Prostate gland (tissue), 2 donors: Measurements from ENCODE around the gene RPN1. TPM values are rescaled to one million over a fixed set of nuclear protein-coding genes. Genes with fewer than 3 reads are reported as not detected.
"Not testable (repeated sequence)": the region's sequence is repeated elsewhere in the genome, so short reads cannot be mapped to it uniquely, and the experiment has no call there.

Source experiments
- DNase-seq: peaks from one replicate; pipeline ENCODE4 v3.0.0-alpha.2; 2019; ENCODE audit warnings: low spot score
- H3K27ac ChIP-seq, 2 donors: fragments of 200-600 bp; sonication (generic); 2 replicates each; pipeline ENCODE4 v1.5.1; 2017 to 2019
- H3K27me3 ChIP-seq: fragments of 200-600 bp; sonication (generic); replicated peaks from 2 replicates; pipeline ENCODE4 v1.5.1; 2019; ENCODE audit not compliant: insufficient read depth
- H3K36me3 ChIP-seq, 2 donors: fragments of 200-600 bp; sonication (generic); 1 replicate in 1 of 2; 2 replicates in 1 of 2; pipeline versions ENCODE4 v1.5.1 to v1.8.1; 2017 to 2019
- H3K4me1 ChIP-seq: fragments of 200-600 bp; sonication (generic); replicated peaks from 2 replicates; pipeline ENCODE4 v1.5.1; 2019
- H3K4me3 ChIP-seq, 2 donors: fragments of 200-600 bp; sonication (generic); 2 replicates each; pipeline ENCODE4 v1.5.1; 2017 to 2019
- H3K9me3 ChIP-seq: fragments of 200-600 bp; sonication (generic); 2 replicates; pipeline ENCODE4 v1.5.1; 2017
- CTCF ChIP-seq, 4 experiments: fragments of 200-600 bp in 2 of 4; fragments of 450-650 bp in 2 of 4; sonication (generic) in 2 of 4; IDR thresholded peaks; 1 replicate in 3 of 4; 2 replicates in 1 of 4; pipeline ENCODE4 v1.5.1; 2016 to 2019; ENCODE audit warnings: antibody characterized with exemption in 4 of 4, mild to moderate bottlenecking in 2 of 4, moderate library complexity in 2 of 4
- POLR2A ChIP-seq: fragments of 450-650 bp; IDR thresholded peaks from one replicate; pipeline ENCODE4 v1.6.1; 2016; ENCODE audit warnings: antibody characterized with exemption, mild to moderate bottlenecking
- POLR2AphosphoS5 ChIP-seq: sonication (generic); formaldehyde crosslinking; IDR thresholded peaks from one replicate; pipeline ENCODE4 v1.6.1; 2017; ENCODE audit warnings: antibody characterized with exemption
- WGBS: methylation state at CpG from one replicate; pipeline ENCODE4 v1.1.5; 2018; 5-methylcytosine and 5-hydroxymethylcytosine counted together
- intact Hi-C: fragments of 100-400 bp; cut with DNase I; formaldehyde crosslinking; loops from one replicate; pipeline ENCODE4 v1.14.2; 2022
- total RNA-seq, 2 donors: library from RNA; depleted of rRNA; stranded (reverse); fragments of >200 nt; gene quantifications; one replicate each; pipeline ENCODE4 v1.1.0, GENCODE V29; 2016

The RPN1 gene
- total RNA-seq, 2 donors from 2014 or later = 291 to 359 TPM

GRCh38 chr3:128588147-128588546 is 62.5 kb downstream of the RPN1 start:
- no peak for DNase-seq
- intact Hi-C loops = no loop called here
- WGBS = 75% methylated on average over 10 of the region's 10 CpGs
- H3K27ac ChIP-seq = no peak overlapping the region
- TF ChIP-seq POLR2AphosphoS5 = no peak
- TF ChIP-seq CTCF (IDR thresholded peaks at IDR 0.05) = no peak
- TF ChIP-seq POLR2A = no peak
- no peaks in the 10 kb centered on the region for H3K4me1 ChIP-seq
- no peaks in the 10 kb centered on the region for H3K9me3 ChIP-seq
- H3K4me3 ChIP-seq = no peak overlapping the region
- H3K27me3 ChIP-seq = no peaks in the 10 kb centered on the region
- no peaks in the 10 kb centered on the region for H3K36me3 ChIP-seq

- Histone ChIP-seq H3K36me3 (no peaks in the 10 kb centered on the region), H3K27ac (no peak overlapping the region), H3K27me3 (no peaks in the 10 kb centered on the region), H3K4me1 (no peaks in the 10 kb centered on the region), H3K4me3 (no peak overlapping the region), H3K9me3 (no peaks in the 10 kb centered on the region)
- TF ChIP-seq POLR2A (no peak), POLR2AphosphoS5 (no peak), CTCF (IDR thresholded peaks at IDR 0.05) (no peak)
- no peak for DNase-seq
- intact Hi-C loops = no loop called here
- WGBS = 81% methylated on average over 3 of the region's 3 CpGs
These were observed 63.2 kb downstream of the RPN1 start for GRCh38 chr3:128587391-128587790.

GRCh38 chr3:128586932-128587331 is 63.7 kb downstream of the RPN1 start:
- H3K9me3 ChIP-seq, H3K36me3 ChIP-seq, H3K4me1 ChIP-seq, H3K4me3 ChIP-seq, H3K27ac ChIP-seq, DNase-seq, H3K27me3 ChIP-seq, intact Hi-C loops: not testable (repeated sequence)
- 94% methylated on average over 8 of the region's 8 CpGs for WGBS

GRCh38 chr3:128586391-128586790 is 64.2 kb downstream of the RPN1 start:
- intact Hi-C loops, H3K4me1 ChIP-seq: not testable (repeated sequence)
- WGBS = 96% methylated on average over 9 of the region's 9 CpGs

GRCh38 chr3:128585974-128586373 is 64.6 kb downstream of the RPN1 start:
- intact Hi-C loops = no loop called here
- H3K9me3 ChIP-seq = no peaks in the 10 kb centered on the region
- H3K4me3 ChIP-seq = no peak overlapping the region
- H3K4me1 ChIP-seq = no peaks in the 10 kb centered on the region
- 84% methylated on average over 11 of the region's 11 CpGs for WGBS
- DNase-seq = no peak
- no peak overlapping the region for H3K27ac ChIP-seq
- H3K36me3 ChIP-seq = no peaks in the 10 kb centered on the region
- TF ChIP-seq POLR2A (no peak), CTCF (IDR thresholded peaks at IDR 0.05) (no peak), POLR2AphosphoS5 (no peak)
- no peaks in the 10 kb centered on the region for H3K27me3 ChIP-seq

More at GRCh38 chr3:128586391-128586790, 64.2 kb downstream of the RPN1 start:
- DNase-seq, H3K27me3 ChIP-seq, H3K9me3 ChIP-seq, H3K4me3 ChIP-seq, H3K36me3 ChIP-seq, H3K27ac ChIP-seq: not testable (repeated sequence)

- H3K4me3 ChIP-seq = no peak overlapping the region
- no peaks in the 10 kb centered on the region for H3K36me3 ChIP-seq
- no peaks in the 10 kb centered on the region for H3K27me3 ChIP-seq
- no peak overlapping the region for H3K27ac ChIP-seq
- intact Hi-C loops = no loop called here
- H3K9me3 ChIP-seq = no peaks in the 10 kb centered on the region
- 86% methylated on average over 7 of the region's 7 CpGs for WGBS
- H3K4me1 ChIP-seq = no peaks in the 10 kb centered on the region
- TF ChIP-seq POLR2AphosphoS5 (no peak), POLR2A (no peak), CTCF (IDR thresholded peaks at IDR 0.05) (no peak)
- DNase-seq = no peak
These were observed 65.4 kb downstream of the RPN1 start for GRCh38 chr3:128585189-128585588.
